Fibroblast of skin of back (primary cell): ENCODE data around the gene ZBTB49.
A peak's percentile ranks its signal among the peaks of the same experiment; 100 is the strongest.

Experiments
- DNase-seq: peaks from one replicate; pipeline ENCODE4 v3.0.0-alpha.2; 2013

Gene ZBTB49

DNA sequence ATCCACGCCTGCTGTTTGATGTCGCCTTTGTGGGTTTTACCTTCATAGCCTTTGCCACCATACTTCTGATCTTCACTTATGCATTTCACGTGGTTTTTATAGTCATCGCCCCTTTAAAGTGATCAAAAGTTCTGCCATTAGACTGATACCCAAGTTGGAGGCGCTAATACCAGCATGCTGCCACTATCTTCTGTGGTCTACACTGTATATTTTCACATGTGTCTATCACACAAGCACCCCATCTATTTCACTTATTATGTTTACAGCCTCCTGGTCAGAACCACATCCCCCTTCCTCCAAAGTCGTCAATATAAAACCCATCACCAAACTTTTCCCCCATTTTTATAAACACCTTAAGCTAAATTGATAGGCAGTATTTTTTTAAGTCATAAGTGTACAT is 8.3 kb upstream of the ZBTB49 start:
- DNase-seq: no peak

DNA sequence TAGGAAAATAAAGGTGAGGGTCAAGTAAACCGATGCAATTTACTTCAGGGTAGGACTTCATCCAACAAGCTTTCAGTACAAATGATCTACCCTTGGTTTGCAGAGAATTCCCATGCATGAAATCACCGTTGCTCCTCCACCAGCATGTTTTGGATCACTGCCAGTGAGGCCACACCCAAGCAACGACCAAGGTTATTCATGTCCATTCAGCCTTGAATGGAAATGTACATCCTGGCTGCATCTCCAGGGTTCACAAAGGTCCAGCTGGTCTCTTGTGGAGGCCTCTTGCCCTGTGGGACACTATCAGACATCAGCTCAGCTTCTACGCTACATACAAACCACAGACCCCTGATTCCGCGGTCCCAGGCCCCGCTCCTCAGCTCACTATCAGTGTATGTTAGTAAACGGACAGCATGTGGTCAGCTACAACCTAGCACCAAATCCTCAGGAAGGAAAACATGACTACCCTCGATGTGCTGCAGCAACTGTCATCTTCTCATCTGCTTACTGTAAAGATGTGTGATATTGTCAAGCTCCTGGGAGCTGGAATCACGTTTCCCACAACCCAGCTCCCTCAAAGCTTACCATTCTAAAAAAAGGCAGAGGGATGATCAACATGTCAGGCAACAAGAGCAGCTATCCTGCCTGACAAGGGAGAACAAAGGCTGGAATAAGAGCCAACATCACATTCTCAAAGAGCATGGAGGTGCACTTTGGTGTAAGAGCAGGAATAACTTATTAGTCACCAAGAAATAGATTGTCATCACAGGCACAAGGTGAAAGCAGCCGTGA is 5.0 kb upstream of the ZBTB49 start:
- no peak for DNase-seq

DNA sequence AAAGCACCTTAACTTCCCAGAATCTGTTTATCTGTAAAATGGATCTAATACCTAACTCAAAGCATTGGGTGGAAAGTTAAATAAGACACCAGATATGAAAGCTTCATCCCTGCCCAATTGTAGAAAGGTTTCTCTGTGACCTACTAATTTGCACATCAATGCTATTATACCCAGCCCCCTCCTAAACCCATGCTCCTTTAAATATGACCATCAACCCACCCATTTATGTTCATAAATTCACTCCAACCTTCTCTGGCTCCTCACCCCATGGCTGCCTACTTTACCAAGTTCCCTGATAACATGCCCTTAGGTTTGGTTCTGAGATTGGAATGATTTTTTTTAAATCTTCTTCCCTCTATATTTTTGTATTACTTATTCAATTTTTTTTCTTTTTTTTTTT is 2.0 kb upstream of the ZBTB49 start:
- DNase-seq: no peak

DNA sequence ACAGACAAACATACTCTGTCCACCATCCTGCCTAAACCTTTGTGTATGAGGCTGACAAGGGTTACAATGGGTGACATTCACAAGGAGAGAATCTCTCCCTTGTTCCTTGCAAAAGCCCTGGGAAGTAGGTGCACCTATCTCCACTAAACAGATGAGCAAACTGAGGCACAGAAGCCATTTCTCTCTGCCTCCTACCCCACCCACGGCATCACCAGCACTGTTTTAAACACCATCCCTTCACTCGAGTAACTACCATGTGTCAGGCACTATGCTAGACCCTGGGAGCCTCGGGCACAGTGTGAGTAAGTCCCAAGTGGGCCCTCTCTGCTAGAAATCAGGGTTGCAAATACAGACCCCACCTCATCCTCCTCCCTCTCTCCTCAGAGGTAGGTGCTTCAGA is 996 bp upstream of the ZBTB49 start:
- DNase-seq: no peak

DNA sequence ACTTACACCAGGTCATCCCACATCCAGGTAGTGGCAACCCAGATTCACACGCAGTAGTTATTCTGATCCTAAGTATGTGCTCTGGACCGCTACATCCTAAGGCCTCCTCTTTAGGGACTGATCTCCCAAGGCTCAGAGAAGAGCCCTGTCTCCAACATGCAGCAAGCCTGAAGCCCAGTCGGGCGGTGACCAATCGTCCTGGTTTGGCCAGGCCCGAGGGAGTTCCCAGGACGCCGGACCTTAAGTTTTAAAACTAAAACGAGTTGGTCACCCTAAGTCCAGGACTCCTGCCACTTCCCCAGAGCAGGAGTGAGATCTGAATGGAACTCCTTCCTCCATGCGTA is 482 bp upstream of the ZBTB49 start:
- DNase-seq: no peak

DNA sequence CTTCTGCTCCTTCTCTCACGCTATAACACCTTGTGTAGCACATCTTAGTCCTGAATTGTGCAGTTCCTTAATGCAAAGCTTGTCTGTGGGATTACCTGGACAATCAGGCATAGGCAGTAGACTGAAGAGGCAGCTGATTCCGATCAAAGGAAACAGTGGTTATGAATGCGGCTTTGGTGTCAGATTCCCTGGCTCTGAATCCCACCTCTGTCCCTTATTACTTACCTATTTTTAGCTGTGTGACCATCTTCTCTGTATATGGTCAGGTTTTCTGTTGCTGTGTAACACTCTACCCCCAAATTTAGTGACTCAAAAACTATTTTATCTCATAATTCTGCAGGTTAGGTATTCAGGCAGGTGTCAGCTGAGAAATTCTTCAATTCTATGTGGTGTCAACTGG is 3.2 kb downstream of the ZBTB49 start:
- DNase-seq: no peak

DNA sequence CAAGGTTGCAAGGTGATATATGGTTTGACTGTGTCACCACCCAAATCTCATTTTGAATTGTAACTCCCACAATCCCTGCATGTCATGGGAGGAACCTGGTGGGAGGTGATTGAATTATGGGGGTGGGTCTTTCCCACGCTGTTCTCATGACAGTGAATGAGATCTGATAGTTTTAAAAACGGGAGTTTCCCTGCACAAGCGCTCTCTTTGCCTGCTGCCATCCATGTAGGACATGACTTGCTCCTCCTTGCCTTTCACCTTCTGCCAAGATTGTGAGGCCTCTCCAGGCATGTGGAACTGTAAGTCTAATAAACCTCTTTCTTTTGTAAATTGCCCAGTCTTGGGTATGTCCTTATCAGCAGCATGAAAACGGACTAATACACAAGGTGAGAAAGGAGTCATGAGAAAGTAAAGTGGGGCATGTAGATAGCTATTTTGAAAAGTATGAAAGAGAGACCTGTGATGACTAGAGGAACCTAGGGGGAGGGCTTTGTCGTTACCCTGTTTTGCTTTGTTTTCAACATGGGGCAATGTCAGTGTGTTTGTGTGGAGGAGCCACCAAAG is 6.3 kb downstream of the ZBTB49 start:
- no peak for DNase-seq

DNA sequence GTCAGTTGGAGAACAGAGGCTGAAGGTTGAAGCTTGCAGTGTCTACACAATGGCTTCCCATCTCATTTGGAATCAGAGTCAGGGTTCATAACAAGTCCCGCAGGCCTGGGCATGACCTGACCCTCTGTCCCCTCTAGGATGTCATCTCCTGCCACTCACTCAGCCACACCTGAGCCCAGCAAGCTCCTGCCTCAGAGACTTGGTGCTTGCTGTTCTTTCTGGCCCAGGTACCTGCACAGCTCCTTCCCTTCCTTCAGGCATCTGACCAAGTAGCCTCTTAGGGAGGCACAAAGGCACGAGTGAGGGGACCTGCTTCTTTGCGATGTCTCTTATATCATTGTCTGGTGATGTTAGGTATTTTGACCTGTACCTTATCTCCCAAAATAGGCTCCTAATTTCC is 9.0 kb downstream of the ZBTB49 start:
- DNase-seq: no peak

DNA sequence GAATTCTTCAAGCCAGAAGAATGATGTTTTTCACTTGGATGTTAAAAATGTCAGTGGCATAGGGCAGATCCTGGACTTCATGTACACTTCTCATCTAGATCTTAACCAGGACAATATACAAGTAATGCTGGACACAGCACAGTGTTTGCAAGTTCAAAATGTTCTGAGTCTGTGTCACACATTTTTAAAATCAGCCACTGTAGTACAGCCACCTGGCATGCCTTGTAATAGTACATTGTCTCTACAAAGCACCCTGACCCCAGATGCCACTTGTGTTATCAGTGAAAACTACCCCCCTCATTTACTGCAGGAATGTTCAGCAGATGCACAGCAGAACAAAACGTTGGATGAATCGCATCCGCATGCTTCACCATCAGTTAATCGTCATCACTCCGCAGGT is 11.9 kb downstream of the ZBTB49 start:
- no peak for DNase-seq

DNA sequence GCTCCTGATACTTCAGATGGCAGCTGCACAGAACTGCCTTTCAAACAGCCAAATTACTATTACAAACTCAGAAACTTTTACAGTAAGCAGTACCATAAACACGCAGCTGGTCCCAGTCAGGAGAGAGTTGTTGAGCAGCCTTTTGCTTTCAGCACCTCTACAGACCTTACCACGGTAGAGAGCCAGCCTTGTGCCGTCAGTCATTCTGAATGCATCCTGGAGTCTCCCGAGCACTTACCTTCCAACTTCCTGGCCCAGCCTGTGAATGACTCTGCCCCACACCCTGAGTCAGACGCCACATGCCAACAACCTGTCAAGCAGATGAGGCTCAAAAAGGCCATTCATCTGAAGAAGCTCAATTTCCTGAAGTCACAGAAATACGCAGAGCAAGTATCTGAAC is 12.4 kb downstream of the ZBTB49 start:
- no peak for DNase-seq

DNA sequence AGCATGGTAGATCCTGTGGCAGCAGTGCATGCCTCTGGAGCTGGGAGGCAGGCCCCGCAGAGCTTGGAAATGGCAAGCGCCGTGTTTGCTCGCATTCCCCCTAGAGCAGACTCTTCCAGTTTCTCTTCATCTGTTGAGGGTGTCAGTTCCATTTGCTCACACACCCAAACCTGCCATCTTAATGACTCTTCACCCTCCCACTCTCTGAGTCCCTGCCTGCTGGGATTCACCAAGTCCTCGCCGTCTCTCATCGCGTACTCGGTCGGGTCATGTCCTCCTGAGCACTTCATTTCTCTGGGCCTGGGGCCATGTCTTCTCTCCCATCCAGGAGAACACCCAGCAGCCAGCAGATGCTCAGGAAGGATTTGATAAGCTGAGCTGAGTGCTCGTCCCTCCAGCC is 16.9 kb downstream of the ZBTB49 start:
- no peak for DNase-seq

DNA sequence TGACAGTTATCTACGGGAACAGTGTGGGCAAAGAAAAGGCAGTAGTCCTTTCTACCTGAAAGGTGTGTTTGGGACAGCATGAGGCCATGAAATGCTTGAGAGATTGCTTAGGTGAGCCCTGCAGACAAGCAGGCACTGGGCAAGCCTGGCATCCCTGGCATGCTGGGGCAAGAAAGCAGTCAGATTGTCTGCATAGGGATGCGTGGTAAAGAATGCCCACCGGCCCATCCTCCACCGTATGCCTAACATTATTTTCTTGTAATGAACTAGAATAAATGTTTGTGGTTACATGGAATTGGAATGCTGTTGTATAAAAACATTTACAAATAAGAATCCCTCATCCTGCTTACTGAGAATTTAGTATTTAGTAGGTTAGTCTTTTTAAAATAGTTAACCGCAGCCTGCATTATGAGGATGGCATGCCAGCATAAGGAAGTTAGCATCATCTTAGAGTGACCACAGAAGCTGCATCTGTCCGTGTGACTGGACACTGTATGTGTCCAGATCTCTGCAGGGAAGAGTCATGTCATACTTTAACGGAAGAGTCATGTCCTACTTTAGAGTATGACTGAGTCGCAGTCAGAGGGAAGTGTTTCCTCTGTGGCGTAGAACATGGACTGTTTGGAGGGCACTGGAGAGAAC is 18.9 kb downstream of the ZBTB49 start:
- DNase-seq: peak; percentile 86

DNA sequence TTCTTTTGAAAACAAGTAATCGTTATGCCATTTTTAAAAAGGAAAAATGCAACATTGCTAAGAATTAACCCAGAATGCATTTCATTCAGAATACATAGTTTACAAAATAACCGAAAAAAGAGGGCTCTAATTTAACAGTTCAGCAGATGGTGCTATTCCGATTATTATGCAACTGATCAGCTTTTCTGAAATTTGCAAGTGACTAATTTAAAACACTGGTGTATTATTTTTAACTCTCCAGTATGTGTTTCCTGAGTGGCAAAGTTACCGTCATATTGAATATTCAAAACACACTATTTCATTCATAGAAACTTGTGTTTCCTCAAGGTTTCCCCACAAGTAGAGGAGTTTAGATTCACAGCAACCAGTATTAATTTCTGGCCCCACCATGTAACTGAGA is 21.1 kb downstream of the ZBTB49 start:
- no peak for DNase-seq

DNA sequence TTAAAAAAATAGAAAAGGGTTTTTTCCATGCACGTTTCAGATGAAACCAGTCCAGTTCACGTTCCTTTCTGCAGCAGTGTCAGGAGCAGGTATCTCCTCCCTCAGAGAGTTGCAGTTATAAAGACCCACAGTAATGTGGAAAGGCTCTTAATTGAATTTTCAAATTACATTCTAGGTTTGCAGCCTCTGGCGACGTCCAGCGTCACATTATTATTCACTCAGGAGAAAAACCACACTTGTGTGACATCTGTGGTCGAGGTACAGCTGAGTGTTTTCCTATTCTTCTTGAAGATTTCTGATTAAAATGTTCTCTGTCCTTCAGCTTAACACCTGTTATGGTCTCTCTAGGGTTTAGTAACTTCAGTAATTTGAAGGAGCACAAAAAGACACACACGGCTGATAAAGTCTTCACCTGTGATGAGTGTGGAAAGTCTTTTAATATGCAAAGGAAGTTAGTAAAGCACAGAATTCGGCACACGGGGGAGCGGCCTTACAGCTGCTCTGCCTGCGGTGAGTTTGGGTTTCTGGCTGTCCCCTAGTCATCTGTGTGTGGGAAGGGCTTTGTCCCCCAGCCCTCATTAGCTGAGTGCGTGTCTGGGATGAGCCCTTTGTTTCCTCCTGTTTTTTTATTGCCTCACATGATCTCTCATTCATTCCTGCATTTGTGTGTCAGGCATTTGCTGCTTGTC is 25.6 kb downstream of the ZBTB49 start:
- no peak for DNase-seq

DNA sequence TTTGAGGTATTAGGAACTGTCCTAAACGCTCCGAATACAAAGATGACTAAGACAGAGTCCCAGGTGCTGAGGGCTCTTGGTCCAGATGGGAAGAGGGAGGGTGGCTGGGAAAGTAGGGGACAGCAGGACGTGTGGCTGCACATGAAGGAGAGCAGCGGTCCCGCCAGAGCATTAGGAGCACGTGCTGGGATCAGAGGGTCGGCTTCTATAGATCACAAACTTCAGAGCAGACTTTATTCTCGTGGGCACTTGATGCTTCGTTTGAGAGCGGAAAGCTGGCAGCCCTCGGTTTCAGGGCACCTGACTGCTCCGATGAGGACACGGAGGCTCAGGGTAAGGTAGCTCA is 26.1 kb downstream of the ZBTB49 start:
- DNase-seq: no peak

DNA sequence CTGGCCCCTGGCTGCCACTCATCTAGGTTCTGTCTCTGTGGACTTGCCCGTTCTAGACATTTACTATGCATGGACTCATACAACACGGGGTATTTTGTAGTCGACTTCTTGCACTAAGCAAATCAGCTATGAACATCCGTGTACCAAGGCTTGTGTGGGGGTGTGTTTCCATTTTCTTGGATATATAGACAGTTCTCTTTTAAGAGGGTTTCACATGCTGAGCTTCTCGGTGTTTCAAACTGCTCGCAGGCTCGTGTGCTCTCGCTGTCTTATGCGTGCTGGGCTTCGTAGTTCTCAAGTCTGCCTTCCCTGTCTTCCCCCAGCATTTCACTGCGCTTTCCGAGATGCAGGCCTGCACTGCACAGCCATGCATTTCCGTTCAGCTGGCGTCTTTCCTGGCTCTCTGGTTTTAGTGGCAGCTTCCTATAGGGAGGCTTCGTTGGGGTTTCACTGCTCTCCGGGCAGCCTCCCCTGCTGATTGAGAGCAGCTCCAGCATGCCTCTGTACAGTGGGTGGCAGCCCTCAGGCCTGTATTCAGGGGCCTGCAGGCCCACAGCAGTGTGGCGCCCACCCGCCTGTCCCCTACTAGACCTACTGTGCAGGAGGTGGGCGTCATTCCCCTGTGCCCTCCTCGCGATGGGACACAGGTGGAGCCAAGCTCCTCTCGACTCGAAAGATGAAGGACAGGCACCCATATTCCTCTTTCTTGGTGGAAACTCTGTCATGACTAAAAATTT is 27.6 kb downstream of the ZBTB49 start:
- DNase-seq: no peak

DNA sequence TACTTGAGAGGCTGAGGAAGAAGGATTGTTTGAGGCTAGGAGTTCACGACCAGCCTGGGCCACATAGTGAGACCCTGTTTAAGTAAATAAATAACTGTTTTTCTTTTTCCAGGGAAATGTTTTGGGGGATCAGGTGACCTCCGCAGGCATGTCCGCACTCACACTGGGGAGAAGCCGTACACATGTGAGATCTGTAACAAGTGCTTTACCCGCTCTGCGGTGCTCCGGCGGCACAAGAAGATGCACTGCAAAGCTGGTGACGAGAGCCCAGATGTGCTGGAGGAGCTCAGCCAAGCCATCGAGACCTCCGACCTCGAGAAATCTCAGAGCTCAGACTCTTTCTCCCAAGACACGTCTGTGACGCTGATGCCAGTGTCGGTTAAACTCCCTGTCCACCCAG is 30.5 kb downstream of the ZBTB49 start:
- DNase-seq: no peak

DNA sequence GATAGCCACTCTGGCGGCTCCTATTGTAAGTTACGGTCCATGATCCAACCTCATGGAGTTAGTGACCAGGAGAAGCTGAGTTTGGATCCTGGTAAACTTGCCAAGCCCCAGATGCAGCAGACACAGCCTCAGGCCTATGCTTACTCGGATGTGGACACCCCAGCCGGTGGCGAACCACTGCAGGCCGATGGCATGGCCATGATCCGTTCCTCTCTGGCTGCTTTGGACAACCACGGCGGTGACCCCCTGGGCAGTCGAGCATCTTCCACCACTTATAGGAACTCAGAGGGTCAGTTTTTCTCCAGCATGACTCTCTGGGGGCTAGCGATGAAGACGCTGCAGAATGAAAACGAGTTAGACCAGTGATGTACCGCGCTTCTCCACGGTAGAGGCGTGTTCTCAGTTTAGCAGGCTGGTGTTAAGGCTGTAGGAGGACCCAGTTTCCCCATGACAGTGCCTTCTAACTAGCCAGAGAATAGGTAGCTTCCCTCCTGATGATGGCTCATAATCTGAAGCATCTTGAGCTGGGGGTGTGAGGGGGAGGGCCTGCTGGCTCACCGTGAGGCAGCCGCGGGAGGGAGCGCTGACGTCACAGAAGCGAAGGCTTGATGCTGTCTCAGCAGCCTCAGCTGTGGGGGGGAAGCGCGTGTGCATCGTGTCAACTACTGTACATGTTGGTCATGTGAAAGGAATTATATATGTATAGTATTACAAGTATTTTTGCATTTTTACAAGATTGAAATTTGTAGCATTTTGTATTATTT is 31.1 kb downstream of the ZBTB49 start:
- DNase-seq: no peak

DNA sequence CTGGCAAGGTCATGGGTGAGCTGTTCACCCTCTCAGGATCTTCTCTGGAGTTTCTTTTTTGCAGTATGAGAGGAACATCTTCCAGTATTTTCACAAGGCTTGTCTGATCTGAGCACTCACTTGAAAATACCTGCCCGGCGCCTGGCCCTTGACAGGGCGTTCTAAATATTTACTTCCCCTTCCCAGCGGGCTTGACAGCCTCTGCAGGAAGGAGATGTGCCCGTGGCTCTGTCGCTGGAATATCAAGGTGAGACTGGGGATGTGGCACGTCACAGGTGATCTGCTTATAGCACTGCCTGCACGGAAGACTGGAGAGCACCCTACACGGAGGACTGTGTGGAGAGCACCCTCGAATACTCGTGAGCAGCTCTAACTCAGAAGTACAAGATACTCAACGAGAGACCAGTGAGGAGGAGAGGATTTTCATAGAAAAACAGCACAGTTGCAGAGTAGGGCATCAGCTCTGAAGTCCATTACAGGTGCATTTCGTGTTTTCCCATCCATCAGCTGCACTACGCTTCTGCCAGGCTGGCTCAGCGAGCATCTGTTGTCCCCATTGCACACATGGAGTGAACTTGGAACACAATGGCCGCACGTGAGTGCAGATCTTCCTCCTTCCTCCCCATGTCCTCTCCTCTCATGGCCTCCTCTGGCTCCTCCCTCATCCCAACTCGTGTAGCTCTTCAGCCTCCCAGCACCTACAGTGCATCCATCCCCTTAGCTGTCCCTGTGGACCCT is 32.1 kb downstream of the ZBTB49 start:
- no peak for DNase-seq

DNA sequence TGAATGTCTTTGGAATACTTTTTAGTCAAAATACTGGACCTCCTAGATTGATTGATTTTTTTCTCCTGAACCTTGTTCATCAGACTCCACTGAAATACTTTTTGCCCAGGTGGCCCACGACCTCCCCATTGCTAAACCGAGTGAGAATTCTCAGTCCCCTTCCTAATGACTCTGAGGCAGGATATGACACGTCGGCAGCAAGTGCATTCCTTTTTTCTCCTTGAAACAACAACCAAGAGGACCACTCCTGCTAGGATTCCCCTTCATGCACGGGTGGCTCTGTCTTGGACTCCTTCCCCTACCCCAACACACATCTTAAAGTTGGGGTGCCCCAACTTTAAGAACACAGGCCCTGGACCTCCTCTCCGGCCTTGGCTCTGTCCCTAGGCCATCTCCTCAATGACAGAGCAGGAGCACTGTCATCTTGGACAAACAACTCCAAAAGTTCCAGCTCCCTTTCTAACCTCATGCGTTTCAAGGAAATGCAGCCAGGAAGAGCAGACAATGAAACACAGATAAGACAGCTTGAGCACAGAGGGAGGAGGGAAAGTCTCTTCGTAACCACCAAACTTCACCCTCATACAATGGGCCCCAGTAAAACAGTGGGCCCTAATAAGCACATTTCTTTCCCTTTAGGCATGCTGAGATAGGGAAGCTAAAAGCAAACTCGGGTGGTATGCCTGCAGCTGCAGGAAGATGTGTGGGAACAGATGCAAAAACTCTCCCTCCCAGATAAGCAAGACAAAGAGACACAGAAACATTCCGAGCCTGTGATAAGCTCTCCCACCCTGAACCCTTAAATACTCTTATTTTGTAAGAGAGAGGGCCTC is 33.9 kb downstream of the ZBTB49 start:
- no peak for DNase-seq

DNA sequence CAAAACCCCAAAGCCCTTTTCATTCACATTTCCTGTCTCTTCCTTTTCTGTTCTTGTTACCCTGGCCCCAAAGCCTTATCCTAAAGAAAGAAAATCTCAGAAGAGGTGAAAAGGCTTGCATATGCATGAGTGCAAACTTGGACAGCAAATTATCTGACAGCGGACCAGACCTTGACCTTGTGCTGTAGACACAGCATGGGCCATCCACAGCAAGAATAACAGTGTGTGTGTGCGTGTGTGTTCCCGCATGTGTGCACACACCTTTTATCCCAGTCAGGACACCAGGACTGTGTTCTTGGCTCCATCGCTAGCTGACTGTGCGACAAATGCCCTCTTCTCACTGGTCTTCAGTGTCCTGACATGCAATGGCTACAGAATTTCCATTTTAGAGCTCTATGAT is 35.3 kb downstream of the ZBTB49 start:
- DNase-seq: no peak
